K562 (cell line): ENCODE data around the gene FN1. TPM values are rescaled to one million over a fixed set of nuclear protein-coding genes. Genes with fewer than 3 reads are reported as not detected.

ENCODE experiments used
- ATAC-seq: fragments of 200-7000 bp; cut with Tn5 transposase; 3 replicates; pipeline ENCODE4 v1.9.1; 2020; ENCODE audit warnings: moderate library complexity
- BruUV-seq: library from RNA; stranded (reverse); fragments of 400-500 nt; replicated peaks from 2 replicates; lab custom pipeline; 2021; lab: Mats Ljungman, UMichigan
- CTCF ChIA-PET: fragments of 300-600 bp; formaldehyde crosslinking; extraction: SDS; loops from one replicate; lab custom pipeline; 2021; ENCODE audit warnings: low intra/inter-chr PET ratio; lab: Yijun Ruan, JAX
- POLR2A ChIA-PET: fragments of 300-600, 350-650 bp; sonication (Branson Sonifier 250); formaldehyde crosslinking; extraction: SDS; loops from one replicate; lab custom pipeline; 2021; ENCODE audit warnings: antibody characterized with exemption, inconsistent platforms; lab: Yijun Ruan, JAX
- DNase-seq, 4 experiments: peaks; one replicate each; pipeline versions ENCODE4 v3.0.0 to v3.0.0-alpha.2; 2011 to 2018; ENCODE audit warnings: low spot score in 3 of 4, mixed read lengths in 3 of 4; ENCODE audit errors: extremely low read depth in 1 of 4
- FAIRE-seq: peaks from 2 replicates; lab custom pipeline; 2011; peaks lifted over from hg19 to GRCh38; lab: Jason Lieb, UNC
- H2AFZ ChIP-seq: 2 replicates; pipeline ENCODE4 v1.6.0; 2011; ENCODE audit warnings: low read depth, low read length, control low read depth, inconsistent platforms
- H3K27ac ChIP-seq: fragments of 200-600 bp; 3 replicates; pipeline ENCODE4 v1.8.0; 2011; ENCODE audit warnings: low read depth, mild to moderate bottlenecking, control low read depth, inconsistent platforms, low read length, moderate library complexity, mixed read lengths; ENCODE audit errors: extremely low read depth
- H3K27me3 ChIP-seq, 2 experiments: fragments of 300-600 bp in 1 of 2; 2 replicates in 1 of 2; 3 replicates in 1 of 2; pipeline versions ENCODE4 v1.6.0 to v1.8.0; 2011; ENCODE audit warnings: inconsistent platforms in 2 of 2, low read length in 2 of 2, mild to moderate bottlenecking in 1 of 2, mixed read lengths in 1 of 2, moderate library complexity in 1 of 2; ENCODE audit not compliant: control insufficient read depth in 2 of 2, insufficient read depth in 2 of 2
- H3K36me3 ChIP-seq: fragments of 300-600 bp; 3 replicates; pipeline ENCODE4 v1.8.0; 2011; ENCODE audit warnings: mild to moderate bottlenecking, low read length, inconsistent platforms; ENCODE audit not compliant: control insufficient read depth, insufficient read depth
- H3K4me1 ChIP-seq, 2 experiments: fragments of 200-600 bp in 1 of 2; replicated peaks in 1 of 2; 2 replicates in 1 of 2; 3 replicates in 1 of 2; pipeline versions ENCODE4 v1.5.1 to v1.8.0; 2011; ENCODE audit warnings: inconsistent platforms in 2 of 2, low read length in 2 of 2, mild to moderate bottlenecking in 1 of 2, mixed read lengths in 1 of 2, moderate library complexity in 1 of 2; ENCODE audit not compliant: control insufficient read depth in 2 of 2, insufficient read depth in 2 of 2
- H3K4me2 ChIP-seq: 2 replicates; pipeline ENCODE4 v1.6.1; 2011; ENCODE audit warnings: low read length, control low read depth, inconsistent platforms, mixed read lengths; ENCODE audit not compliant: insufficient read depth
- H3K4me3 ChIP-seq: fragments of 200-600 bp; sonication (generic), shearing (Covaris generic); 2 replicates; pipeline ENCODE4 v1.5.1; 2016; ENCODE audit warnings: control low read depth, inconsistent platforms
- H3K79me2 ChIP-seq: fragments of 200-600 bp; 3 replicates; pipeline ENCODE4 v1.8.0; 2011; ENCODE audit warnings: low read length, inconsistent platforms; ENCODE audit not compliant: control insufficient read depth, insufficient read depth
- H3K9ac ChIP-seq, 2 experiments: 2 replicates each; pipeline versions ENCODE4 v1.6.0 to v1.6.1; 2011; ENCODE audit warnings: low read depth in 2 of 2, low read length in 2 of 2, control low read depth in 1 of 2, inconsistent platforms in 1 of 2, mild to moderate bottlenecking in 1 of 2, mixed read lengths in 1 of 2; ENCODE audit not compliant: insufficient read depth in 1 of 2
- H3K9me1 ChIP-seq: one replicate; pipeline ENCODE4 v1.6.0; 2011; ENCODE audit warnings: inconsistent platforms, mild to moderate bottlenecking, low read length, moderate library complexity; ENCODE audit not compliant: control insufficient read depth, insufficient read depth
- H3K9me3 ChIP-seq: replicated peaks from 2 replicates; pipeline ENCODE4 v1.5.1; 2011; ENCODE audit warnings: low read depth, low read length, inconsistent platforms; ENCODE audit not compliant: control insufficient read depth, insufficient read depth
- H4K20me1 ChIP-seq: replicated peaks from 2 replicates; pipeline ENCODE4 v1.6.1; 2011; ENCODE audit warnings: low read length, inconsistent platforms, mixed read lengths; ENCODE audit not compliant: control insufficient read depth, insufficient read depth
- HCFC1 ChIP-seq: IDR thresholded peaks from 2 replicates; pipeline ENCODE4 v1.6.1; 2012; ENCODE audit warnings: low read depth, low read length, improper control_type of control experiment
- SNIP1 ChIP-seq: fragments of 450-650 bp; IDR thresholded peaks from 2 replicates; pipeline ENCODE4 v1.7.1; 2017; ENCODE audit warnings: low read depth, mild to moderate bottlenecking
- ZNF24 ChIP-seq: fragments of 450-650 bp; IDR thresholded peaks from 2 replicates; pipeline ENCODE4 v1.6.1; 2016
- WGBS: fragments of 100-300 bp; shearing (Covaris generic); methylation state at CpG from one replicate; pipeline ENCODE4 v1.1.6; 2016; ENCODE audit warnings: low coverage, mixed read lengths; ENCODE audit not compliant: insufficient coverage; ENCODE audit errors: missing lambda C conversion rate; 5-methylcytosine and 5-hydroxymethylcytosine counted together
- in situ Hi-C: fragments of 300-500 bp; cut with MboI; formaldehyde crosslinking; loops from 4 replicates; pipeline ENCODE4 v1.15.0; 2018; ENCODE audit warnings: inconsistent platforms, mixed read lengths
- intact Hi-C: fragments of 100-400 bp; cut with micrococcal nuclease; formaldehyde crosslinking; loops from 2 replicates; pipeline ENCODE4 v1.14.2; 2022
- polyA plus RNA-seq, 8 experiments: library from polyadenylated mRNA; depleted of rRNA in 4 of 8; stranded (reverse) in 5 of 8; unstranded in 3 of 8; fragments of >200 nt; fragmentation: Nextera tagmentation in 2 of 8; fragmentation: Illumina TruSeq in 1 of 8; extraction: Ambion mirVana in 2 of 8; extraction: Trizol in 1 of 8; gene quantifications; 2 replicates each; pipeline versions ENCODE4 v1.2.1 to v1.2.3, GENCODE V29; 2011 to 2014; ENCODE audit warnings: inconsistent platforms in 1 of 8, missing spikeins in 1 of 8
- total RNA-seq, 7 experiments: library from RNA; depleted of rRNA in 6 of 7; stranded (reverse); fragments of >200 nt in 6 of 7; fragmentation: Illumina TruSeq in 2 of 7; extraction: Trizol in 2 of 7; gene quantifications; 2 replicates each; pipeline versions ENCODE4 v1.2.1 to v1.2.3, GENCODE V29; 2011 to 2021; ENCODE audit warnings: low replicate concordance in 1 of 7
- TF ChIP-seq, protein P1 (sequence below): fragments of 250-450 bp; sonication (Bioruptor Pico); IDR thresholded peaks from 2 replicates; pipeline ENCODE4 v1.8.0; 2021; ENCODE audit warnings: moderate library complexity, mild to moderate bottlenecking, inconsistent platforms

FN1 gene
- total and polyA plus RNA-seq, 9 of the 15 experiments (the other 6 are each of a cell fraction or from before 2014, with no cell fraction given), result 7.4 to 19.1 (median 11.2) TPM

DNA sequence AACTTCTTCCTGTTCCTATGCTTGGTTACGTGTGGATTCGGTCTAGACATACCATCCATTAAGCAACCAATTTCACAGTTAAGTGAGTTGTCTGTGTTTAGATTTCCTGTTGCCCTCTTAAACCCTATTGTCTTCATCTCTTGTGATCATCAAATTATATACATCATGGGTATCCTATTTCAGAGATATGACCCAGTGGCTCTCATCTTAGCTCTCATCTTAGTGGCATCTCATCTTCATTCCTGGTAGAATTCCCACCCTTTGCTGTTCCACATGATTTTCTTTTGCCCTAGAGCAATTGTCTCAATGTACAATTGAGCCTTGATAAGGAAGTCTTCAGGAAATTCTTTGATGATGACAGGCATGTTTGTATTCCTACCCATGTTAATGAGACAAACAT lies 29.4 kb upstream of the FN1 start:
- CTCF ChIA-PET, result interaction anchor here (0.5 kb wide), 1 partner anchor 84 kb away, joined by 3 read pairs; no protein-coding TSS in a partner anchor
- POLR2A ChIA-PET, result no interaction called here
- Histone ChIP-seq H3K9ac (no peak overlapping the region), H3K27me3 (no peaks in the 10 kb centered on the region), H3K9me3 (no peaks in the 10 kb centered on the region), H3K9me1 (no peaks in the 10 kb centered on the region), H3K79me2 (no peaks in the 10 kb centered on the region), H2AFZ (no peak overlapping the region), H3K4me2 (no peak overlapping the region), H3K4me1 (no peaks in the 10 kb centered on the region), H3K27ac (no peak overlapping the region), H3K36me3 (no peaks in the 10 kb centered on the region), H4K20me1 (no peaks in the 10 kb centered on the region), H3K4me3 (no peak overlapping the region)
- DNase-seq (no peak), FAIRE-seq (no peak), ATAC-seq (no peak)
- in situ Hi-C loops, result no loop called here
- 32% methylated on average over 2 of the region's 2 CpGs for WGBS
- no TSS peak for BruUV-seq
- TF ChIP-seq, protein P1, sequence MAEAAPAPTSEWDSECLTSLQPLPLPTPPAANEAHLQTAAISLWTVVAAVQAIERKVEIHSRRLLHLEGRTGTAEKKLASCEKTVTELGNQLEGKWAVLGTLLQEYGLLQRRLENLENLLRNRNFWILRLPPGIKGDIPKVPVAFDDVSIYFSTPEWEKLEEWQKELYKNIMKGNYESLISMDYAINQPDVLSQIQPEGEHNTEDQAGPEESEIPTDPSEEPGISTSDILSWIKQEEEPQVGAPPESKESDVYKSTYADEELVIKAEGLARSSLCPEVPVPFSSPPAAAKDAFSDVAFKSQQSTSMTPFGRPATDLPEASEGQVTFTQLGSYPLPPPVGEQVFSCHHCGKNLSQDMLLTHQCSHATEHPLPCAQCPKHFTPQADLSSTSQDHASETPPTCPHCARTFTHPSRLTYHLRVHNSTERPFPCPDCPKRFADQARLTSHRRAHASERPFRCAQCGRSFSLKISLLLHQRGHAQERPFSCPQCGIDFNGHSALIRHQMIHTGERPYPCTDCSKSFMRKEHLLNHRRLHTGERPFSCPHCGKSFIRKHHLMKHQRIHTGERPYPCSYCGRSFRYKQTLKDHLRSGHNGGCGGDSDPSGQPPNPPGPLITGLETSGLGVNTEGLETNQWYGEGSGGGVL (CRISPR knock-in tag), result no peak
- TF ChIP-seq ZNF24, result no peak
- no peak for TF ChIP-seq HCFC1
- TF ChIP-seq SNIP1, result no peak
- intact Hi-C loops, result no loop called here
